ENCODE data around the gene PROSER2.

PROSER2 gene

DNA sequence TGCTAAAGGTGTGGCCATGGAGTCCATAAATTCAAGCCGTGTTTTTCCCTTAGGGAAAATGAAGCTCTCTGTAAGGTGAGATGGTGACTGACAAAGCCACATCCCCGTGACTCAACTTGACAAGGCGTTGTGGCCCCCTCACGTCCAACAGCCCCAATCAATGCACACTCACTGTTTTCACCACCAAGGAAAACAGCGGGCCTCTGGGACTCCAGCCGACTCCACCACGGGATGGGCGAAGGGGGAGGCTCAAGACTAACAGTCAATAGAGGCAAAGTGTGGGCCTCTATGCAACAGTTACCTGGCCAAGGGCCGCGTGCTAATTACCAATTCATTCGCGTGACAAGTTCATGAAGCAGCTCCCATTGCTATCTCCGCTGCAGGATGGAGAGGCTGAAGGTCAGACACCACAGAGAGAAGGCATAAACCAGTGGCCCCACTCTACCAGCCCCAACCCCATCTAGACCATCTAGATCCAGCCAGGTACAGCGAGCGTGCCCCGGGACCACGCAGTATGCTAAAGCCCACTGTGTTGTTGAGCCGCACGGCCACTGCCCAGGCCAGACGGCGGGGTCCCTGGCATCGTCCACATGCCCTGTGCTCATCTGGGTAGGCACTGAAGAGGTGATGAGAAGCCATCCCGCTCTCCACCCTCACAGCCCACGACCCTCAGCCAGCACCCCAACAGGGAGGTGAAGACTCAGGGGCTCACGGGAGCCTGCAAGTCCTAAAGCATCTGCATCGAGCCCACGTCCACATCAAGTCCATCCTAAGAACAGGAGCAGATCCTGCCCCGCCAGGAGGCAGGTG is 76.1 kb downstream of the PROSER2 start:
- no peak for TF ChIP-seq GATA2 (IDR thresholded peaks at IDR 0.05; ENCODE audit: low read depth, low read length)
- no peak for TF ChIP-seq GATA3 (IDR thresholded peaks at IDR 0.05; ENCODE audit: low read depth, low read length)

DNA sequence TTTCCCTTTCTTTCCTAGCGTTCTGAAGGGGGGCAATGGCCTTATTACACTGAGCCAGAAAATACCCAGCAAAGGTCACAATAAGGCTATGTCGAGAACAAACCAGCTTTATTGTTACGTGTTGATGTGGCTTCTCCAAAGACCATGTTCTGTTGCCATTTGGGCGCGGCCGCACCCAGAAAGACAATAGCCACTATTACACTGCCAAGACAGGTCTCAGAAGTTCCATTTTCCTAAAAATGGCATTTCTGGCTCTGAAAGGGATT is 77.8 kb downstream of the PROSER2 start:
- TF ChIP-seq GATA2 (IDR thresholded peaks at IDR 0.05; ENCODE audit: low read depth, low read length) (no peak), GATA3 (IDR thresholded peaks at IDR 0.05; ENCODE audit: low read depth, low read length) (no peak)

DNA sequence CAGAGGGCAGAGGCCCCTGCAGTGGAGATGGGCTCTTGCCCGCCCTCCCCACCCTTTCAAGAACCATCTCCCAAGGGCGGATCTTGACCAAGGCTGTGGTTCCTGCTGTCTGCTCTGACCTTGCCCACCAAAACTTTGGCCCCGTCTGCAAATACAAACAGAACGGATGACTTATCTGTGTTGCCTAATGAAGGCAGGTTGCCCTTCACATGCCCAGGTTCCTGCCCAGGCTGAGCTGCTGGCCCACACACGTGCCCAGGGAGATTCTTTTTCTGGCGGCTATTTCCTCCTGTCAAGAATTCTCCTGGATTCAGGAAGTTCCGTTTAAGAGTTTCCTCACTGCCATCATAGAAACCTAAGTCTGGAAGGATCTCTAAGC is 78.3 kb downstream of the PROSER2 start:
- TF ChIP-seq GATA2 (IDR thresholded peaks at IDR 0.05; ENCODE audit: low read depth, low read length) (no peak), GATA3 (IDR thresholded peaks at IDR 0.05; ENCODE audit: low read depth, low read length) (no peak)

DNA sequence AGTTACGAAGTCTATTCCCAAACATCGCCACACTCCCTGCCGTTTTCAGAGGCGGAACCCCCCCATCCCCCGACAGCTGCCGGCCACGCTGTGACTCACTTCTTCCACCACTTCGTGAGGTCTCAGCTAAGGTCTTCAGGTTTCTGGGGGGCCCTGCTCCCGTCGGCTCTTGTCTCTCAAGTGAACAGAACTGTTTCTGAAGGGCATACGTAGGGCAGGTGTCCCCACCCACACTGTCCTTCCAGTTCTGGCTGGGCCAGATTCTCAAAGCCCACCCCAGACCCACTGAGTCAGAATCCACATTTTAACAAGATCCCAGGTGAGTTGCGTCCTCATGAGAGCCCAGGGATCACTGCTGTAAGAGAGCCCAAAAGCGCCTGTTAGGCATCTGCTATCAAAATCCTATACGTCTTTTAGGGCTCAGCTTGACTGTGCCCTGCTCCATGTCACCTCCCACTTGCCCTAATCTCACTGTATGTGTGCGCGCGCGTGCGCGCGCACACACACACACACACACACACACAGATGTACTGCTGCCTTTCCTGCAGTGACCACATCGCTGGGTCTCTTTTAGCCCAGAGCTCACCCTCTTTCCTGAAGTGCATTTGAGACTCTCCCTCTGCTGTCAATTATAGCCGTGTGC is 78.8 kb downstream of the PROSER2 start:
- no peak for TF ChIP-seq GATA2 (IDR thresholded peaks at IDR 0.05; ENCODE audit: low read depth, low read length)
- TF ChIP-seq GATA3 (IDR thresholded peaks at IDR 0.05; ENCODE audit: low read depth, low read length), result no peak

DNA sequence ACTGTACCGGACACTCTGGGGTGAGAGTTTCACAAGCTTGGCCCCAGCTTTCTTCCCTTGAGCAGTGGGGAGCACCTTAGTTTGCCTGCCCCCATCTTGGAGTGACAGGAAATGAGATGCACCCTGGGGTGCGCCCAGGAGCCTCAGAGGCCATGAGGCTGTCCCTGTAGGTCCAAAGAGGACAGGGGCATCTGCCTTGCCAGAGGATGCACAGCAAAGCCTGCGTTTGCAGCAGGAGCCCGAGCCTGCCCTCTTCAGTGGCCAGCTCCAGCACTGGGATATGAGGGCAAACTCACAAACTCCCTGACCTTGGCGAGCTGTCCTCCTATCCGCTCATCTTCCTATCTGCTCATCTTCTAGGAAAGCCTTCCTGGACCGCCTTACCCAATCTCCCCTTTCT is 79.5 kb downstream of the PROSER2 start:
- no peak for TF ChIP-seq GATA3 (IDR thresholded peaks at IDR 0.05; ENCODE audit: low read depth, low read length)
- TF ChIP-seq GATA2 (IDR thresholded peaks at IDR 0.05; ENCODE audit: low read depth, low read length), result no peak

DNA sequence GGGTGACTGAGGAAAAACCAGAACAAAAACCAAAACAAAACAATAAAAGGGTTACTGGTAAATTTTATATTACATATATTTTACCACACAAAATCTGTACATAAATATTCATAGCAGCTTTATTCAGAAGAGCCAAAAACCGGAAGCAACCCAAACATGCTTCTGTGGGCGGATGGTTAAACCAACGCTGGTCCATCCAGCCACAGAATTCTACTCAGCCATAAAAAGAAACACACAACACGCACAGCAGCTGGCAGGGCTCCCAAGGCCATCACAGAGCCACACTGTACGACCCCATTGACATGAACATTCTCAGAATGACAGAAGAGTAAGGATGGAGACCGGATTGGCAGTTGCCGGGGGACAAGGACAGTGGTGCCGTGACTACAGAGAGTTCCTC is 83.6 kb downstream of the PROSER2 start:
- no peak for TF ChIP-seq GATA3 (IDR thresholded peaks at IDR 0.05; ENCODE audit: low read depth, low read length)
- no peak for TF ChIP-seq GATA2 (IDR thresholded peaks at IDR 0.05; ENCODE audit: low read depth, low read length)

DNA sequence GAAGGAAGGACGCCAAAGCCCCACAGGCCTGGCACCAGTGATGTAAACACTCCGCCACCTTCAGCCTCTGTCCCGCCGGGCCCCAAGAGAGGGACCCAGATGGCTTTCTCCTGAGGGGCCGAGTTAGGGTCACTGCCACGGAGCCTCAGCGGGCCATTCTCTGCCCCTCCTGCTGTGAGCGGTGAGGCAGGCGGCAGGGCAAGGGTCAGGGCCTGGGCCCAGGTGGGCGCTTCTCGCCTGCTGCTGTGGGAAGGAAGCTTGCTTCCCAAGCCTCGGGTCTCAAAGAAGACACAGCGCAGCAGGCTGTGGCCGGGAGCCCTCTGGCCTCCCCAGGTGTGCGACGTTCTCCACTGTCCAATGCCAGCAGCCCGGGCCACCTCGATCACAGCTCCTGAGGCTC is 84.8 kb downstream of the PROSER2 start:
- TF ChIP-seq GATA2 (IDR thresholded peaks at IDR 0.05; ENCODE audit: low read depth, low read length), result no peak
- TF ChIP-seq GATA3 (IDR thresholded peaks at IDR 0.05; ENCODE audit: low read depth, low read length), result no peak

DNA sequence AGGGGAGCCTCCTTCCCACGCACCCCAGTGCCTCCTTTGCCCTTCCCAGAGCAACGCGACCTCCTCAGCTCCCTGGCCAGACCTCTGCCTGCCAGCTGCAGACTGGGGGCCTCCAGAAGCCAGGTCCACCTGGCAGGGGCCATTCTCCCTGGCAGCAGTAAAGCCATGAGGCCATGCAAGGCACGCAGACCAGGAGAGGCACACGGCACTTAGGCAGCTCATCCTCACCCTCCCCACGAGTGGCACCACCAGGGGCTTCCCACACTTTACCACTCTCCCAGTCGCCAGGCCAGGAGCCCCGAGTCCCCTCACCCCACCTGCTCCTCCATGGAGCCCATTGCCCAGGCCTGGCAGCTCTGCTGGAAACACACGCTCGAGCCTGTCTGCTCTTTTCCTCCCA is 85.4 kb downstream of the PROSER2 start:
- no peak for TF ChIP-seq GATA2 (IDR thresholded peaks at IDR 0.05; ENCODE audit: low read depth, low read length)
- no peak for TF ChIP-seq GATA3 (IDR thresholded peaks at IDR 0.05; ENCODE audit: low read depth, low read length)

DNA sequence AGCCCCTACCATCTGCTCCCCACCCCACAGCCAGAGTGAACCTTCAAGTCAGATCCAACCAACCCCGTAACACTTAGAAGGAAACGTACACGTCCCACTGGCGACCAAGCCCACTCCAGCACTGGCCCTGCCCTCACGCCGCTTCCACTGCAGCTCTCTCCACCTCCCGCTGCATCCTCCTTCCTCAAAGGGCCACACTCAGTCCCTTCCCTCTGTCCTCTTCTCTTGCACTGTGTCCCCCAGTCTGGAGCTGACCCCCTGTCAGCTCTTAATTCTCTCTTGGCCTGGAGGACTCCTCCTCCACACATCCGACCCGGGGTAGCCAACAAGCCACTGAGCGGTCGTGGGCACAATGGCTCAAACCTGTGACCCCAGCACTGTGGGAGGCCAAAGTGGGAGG is 85.8 kb downstream of the PROSER2 start:
- no peak for TF ChIP-seq GATA3 (IDR thresholded peaks at IDR 0.05; ENCODE audit: low read depth, low read length)

DNA sequence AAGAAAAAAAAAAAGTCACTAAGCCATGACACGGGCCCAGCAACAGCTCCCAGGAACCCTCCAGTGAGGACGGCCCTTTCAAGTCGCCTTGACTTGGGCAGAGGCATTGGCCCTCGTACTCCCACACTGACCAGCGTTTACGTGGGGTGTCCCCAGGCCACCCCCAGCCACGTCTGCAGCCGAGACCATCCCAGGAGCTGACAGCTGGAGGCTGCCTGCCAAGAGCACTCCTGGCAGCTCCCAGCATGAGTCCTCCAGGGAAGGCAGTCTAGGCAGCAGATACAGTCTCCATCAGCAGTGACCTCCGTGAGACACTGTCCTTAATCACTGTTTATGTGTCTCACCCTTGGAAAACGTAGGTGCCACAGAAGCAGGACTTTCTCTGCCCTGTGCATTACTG is 86.5 kb downstream of the PROSER2 start:
- TF ChIP-seq GATA3 (IDR thresholded peaks at IDR 0.05; ENCODE audit: low read depth, low read length) (no peak), GATA2 (IDR thresholded peaks at IDR 0.05; ENCODE audit: low read depth, low read length) (no peak)

DNA sequence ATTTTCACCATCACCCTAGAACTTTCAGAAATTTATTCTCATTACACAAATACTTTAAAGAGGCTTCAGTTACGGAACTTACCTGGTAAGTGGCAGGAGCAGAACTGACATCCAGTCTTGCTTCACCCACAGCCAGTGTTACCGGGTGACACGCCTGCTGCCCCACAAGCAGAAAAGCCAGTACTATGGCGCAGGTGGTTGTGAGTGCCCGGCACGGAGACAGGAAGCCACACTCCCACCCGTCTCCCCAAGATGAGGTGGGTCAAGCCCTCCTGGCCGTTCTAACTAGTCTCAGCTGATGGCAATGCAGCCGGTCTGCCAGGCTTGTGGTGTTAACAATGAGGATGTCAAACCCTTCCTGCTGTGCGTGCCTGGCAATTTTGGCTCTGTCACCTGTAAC is 86.9 kb downstream of the PROSER2 start:
- TF ChIP-seq GATA3 (IDR thresholded peaks at IDR 0.05; ENCODE audit: low read depth, low read length) (no peak), GATA2 (IDR thresholded peaks at IDR 0.05; ENCODE audit: low read depth, low read length) (no peak)

DNA sequence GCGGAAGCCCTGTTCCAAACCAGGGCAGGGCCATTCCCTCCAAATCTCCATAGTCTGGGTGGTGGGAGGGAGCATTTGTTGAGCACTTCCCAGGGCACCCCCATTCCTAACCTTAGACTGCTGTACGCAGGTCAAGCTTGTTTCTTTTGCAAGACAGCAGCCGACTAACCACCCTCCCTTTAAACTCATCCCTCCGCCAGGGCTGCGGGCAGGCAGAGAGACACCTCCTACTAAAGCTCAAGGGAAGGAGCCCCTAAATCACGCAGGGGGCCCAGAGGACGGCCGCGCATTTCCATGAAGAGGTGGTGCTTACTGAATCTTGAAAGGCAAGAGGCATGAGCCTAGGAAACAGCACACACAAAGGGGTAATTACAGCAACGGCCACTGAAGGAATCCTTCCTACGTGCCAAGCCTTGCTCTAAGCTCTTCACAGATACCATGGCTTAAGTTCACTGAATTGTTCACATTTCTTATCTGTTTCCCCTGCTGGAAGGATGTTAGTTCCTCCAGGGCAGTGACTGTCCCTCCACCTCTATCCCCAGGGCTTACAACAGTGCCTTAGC is 90.0 kb downstream of the PROSER2 start:
- no peak for TF ChIP-seq GATA3 (IDR thresholded peaks at IDR 0.05; ENCODE audit: low read depth, low read length)
- TF ChIP-seq GATA2 (IDR thresholded peaks at IDR 0.05; ENCODE audit: low read depth, low read length), result no peak

DNA sequence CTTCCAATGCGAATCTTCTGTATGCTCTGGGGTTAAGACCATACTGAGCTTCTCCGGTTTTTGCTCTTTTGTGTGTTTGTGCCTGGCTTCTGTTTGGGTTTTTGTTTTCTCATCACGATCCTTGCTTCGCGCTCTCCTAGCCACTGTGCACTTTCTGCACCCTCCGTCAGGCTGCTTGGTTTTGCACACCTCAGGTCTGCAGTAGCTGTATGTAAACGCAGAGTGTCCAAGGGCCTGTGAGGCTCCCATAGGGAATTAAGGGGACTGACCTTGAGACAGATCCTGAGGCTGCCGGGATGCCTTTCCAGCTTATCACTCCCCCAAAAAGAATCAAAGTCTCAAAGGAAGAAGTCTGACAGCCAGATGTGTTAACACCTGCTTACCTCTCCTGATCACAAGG is 95.2 kb downstream of the PROSER2 start:
- TF ChIP-seq GATA3 (IDR thresholded peaks at IDR 0.05; ENCODE audit: low read depth, low read length) (no peak), GATA2 (IDR thresholded peaks at IDR 0.05; ENCODE audit: low read depth, low read length) (no peak)

DNA sequence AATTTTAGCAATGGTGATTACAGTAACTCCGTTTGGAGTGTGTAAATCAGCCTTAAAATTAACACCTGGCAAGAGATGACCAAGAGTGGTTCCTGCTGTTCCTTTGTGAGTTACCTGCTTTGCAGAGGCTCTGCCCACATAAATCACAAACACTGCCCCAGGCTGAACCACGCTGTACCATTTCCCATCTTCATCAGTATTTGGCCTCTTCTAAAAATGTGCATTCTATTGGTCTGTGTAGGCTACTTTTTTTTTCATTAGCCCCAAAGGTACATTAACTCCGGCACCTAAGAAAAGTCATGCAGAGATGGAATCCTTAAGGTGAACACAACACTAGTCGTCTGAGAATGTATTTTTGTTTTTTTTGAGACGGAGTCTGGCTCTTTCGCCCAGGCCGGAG is 96.1 kb downstream of the PROSER2 start:
- TF ChIP-seq GATA2 (IDR thresholded peaks at IDR 0.05; ENCODE audit: low read depth, low read length) (no peak), GATA3 (IDR thresholded peaks at IDR 0.05; ENCODE audit: low read depth, low read length) (no peak)
